ENCODE measurements around the gene CCDC190. TPM values are rescaled to one million over a fixed set of nuclear protein-coding genes. Genes with fewer than 3 reads are reported as not detected.

CCDC190 gene
- total and polyA plus RNA-seq, 9 of the 15 experiments (the other 6 are each of a cell fraction or from before 2014, with no cell fraction given), result not detected

- TF ChIP-seq CBFA2T2 (conservative IDR thresholded peaks at IDR 0.05), result no peak
- no peak for TF ChIP-seq ZBTB40 (IDR thresholded peaks at IDR 0.05)
- no peak for TF ChIP-seq ZBTB40 (CRISPR knock-in tag; IDR thresholded peaks at IDR 0.05)
These were observed 40.3 kb upstream of the CCDC190 start (continued) for GRCh38 chr1:162901243-162901642.

Measured in K562 (cell line).